ENCODE results near the gene ARHGEF28.

ARHGEF28 gene

GRCh38 chr5:73619606-73620333, 6.2 kb upstream of the ARHGEF28 start:
- DNase-seq (ENCODE audit: low read depth), result no peak

GRCh38 chr5:73620334-73620687, 5.7 kb upstream of the ARHGEF28 start:
- no peak for DNase-seq (ENCODE audit: low read depth)

DNA sequence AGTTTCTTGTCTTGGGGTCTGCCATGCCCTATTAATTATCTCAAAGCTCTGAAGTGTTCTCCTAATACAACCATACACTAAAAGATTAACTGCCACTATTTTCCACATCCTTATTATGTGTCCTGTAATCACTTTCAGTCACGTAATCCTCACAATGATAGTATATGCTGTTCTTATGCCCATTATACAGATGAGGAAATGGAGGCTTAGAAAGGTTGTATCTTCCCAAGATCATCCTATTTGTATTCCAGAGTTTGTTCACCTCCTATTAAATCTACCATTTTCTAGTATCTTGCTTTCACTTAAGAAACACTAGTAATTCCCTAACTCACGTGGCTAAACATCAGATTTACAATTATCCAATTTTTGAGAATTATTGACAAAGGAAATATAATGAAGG, 2.9 kb upstream of the ARHGEF28 start:
- DNase-seq (ENCODE audit: low read depth), result no peak

DNA sequence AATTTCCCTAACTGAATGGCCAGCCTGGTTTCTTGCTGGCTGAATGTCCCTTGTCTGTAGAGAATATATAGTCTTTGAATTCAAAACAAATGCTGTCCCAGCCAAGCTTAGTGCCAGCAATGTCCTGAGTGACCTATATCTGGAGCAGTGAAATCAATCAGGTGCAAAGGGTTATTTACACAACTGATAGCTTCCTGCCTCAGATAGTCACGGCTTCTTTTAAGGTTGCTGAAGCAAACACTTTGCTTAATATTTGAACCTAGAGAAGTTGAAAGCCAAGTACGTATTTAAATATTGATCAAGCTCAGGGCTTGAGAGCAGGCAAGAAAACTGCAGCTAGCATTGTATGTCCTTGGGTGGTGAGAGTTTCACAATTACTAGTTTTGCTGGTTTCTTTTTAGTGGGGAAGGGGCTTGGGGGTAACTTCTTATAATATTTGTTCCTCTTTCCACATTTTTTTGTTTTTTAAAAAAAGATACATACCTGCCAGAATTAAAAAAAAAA, 2.0 kb upstream of the ARHGEF28 start:
- no peak for DNase-seq (ENCODE audit: low read depth)

DNA sequence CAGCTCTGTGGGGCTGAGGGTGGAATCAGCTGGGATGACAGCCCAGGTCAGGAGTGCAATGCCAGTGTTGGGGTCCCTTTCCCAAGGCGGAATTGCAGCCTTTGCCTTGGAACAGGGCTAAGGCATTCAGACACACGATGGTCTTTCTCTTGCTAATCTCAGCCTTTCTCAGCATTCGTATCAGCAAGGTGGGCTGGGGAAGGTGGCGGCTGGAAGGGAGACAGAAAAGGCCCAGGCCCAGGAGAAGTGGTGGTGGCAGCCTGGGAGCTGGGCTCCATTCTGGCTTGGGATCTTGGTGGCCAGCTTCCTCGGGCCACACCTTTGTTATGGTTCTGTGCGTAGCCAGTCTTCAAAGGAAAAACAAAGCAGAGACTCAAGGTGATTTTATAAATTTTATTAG, 1.1 kb upstream of the ARHGEF28 start:
- no peak for DNase-seq (ENCODE audit: low read depth)

DNA sequence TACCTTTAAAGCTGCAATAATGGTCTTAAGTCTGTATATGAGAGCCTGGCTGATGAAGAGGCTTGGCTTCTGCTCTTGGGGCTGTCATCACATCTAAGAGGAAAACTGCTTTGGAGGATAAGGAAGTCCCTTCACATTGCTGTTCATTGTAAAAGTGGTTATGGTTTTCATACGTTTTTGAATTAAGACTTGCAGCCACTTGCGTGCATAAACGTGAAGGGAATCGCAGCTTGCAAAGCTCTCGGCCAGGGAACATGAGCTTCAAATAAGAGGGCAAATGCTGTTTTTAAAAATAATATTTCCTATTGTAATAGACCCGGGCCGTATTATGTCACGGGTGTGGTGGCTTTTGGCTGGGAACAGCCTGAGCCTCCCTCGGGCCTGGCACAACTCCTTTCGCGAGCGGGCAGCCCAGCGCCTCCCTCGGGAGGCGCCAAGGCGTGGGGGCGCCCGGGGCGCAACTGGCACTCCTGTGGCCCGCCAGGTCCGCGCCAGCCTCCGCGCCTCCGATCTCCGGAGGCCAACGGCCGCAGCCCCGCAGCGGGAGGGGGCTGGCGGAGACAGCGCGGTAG, 538 bp upstream of the ARHGEF28 start:
- DNase-seq (ENCODE audit: low read depth), result no peak

DNA sequence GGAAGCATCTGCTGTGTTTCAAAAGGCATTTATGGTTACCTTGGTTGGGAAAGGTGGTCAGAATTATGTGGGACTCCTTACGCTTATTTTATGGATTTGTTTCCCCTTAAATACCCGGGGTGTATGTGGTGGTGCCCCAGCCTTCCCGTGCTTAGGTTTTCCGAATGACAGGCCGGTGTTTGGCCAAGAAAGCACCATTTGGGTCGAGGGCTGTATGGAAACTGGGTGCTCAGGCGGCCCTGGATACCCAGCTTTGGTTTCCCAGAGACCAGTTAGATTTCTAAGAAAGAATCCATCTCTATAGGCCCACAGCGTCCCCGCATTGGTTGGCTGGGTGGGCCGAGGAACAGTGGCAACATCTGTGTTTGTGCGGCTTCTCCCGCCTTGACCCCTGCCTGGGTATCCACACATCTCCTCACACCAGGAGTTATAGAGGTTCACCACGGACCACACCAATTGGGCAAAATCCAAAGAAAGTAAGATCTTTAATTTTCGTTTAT, 868 bp downstream of the ARHGEF28 start:
- DNase-seq (ENCODE audit: low read depth), result no peak

- DNase-seq (ENCODE audit: low read depth), result no peak
These were observed 3.5 kb downstream of the ARHGEF28 start for GRCh38 chr5:73629456-73629855.

GRCh38 chr5:73630765-73631164, 4.8 kb downstream of the ARHGEF28 start:
- no peak for DNase-seq (ENCODE audit: low read depth)

DNA sequence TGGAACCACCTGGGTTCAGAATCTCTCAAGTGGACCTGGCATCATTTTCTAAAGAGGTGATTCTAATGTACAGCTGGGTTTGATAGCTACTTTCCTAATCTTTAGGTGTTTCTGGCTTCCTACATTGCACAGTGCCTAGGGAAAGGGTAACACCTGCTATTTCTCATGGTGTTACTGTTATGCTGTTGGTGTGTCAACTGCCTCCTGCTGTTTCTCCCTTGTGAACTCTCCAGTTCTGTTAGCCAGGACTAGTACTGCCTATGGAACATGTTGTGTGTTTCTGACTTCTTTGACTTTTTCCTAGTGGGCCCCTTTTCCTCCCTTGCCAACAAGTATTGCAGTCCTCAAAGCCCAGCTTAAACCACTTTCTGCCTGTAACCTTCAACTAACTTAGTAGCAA, 5.5 kb downstream of the ARHGEF28 start:
- no peak for DNase-seq (ENCODE audit: low read depth)

- no peak for DNase-seq (ENCODE audit: low read depth)
These were observed 7.1 kb downstream of the ARHGEF28 start for GRCh38 chr5:73633060-73633459.

- no peak for DNase-seq (ENCODE audit: low read depth)
These were observed 10.4 kb downstream of the ARHGEF28 start for GRCh38 chr5:73636408-73636807.

- DNase-seq (ENCODE audit: low read depth), result no peak
These were observed 11.6 kb downstream of the ARHGEF28 start for GRCh38 chr5:73637565-73637964.

GRCh38 chr5:73638344-73639095, 12.5 kb downstream of the ARHGEF28 start:
- DNase-seq (ENCODE audit: low read depth), result no peak

GRCh38 chr5:73640861-73641320, 14.9 kb downstream of the ARHGEF28 start:
- DNase-seq (ENCODE audit: low read depth), result no peak

DNA sequence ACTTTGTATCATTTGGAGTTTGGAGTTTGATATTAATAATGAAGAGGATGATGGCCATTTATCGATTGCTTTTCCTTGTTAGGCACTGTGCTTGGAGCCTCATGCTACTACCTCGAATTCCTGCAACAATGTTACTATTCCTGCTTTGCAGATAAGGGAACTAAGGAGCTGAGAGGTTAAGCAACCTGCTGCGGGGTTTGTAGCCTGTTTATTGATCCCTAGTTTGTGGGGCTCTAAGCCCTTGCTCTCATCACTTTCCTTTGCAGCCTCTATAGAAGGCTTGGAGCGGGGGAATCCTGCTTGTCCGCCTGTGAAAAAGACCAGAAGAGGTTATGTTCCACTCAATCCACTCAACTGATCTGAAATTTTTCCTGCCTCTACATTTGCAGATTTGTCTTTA, 15.8 kb downstream of the ARHGEF28 start:
- no peak for DNase-seq (ENCODE audit: low read depth)

DNA sequence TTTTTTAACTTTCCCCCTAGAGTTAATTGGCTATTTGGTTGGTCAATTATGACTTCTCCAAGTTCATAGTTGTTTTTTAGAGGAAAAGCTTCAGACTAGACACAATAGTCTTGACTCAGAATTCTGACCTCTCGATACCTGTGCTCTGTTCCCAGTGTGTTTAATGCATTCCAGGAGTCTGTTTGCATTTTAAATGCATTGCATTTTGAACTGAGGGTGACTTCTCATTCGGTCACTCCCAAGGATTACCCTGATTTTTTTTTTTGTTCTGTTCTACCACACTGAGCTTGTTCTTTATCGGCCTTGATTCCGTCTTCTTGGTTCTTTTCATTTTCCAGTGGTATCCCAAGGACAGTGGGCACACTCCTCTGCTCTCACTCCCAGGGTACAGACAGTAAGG, 16.3 kb downstream of the ARHGEF28 start:
- no peak for DNase-seq (ENCODE audit: low read depth)

GRCh38 chr5:73644385-73644963, 18.5 kb downstream of the ARHGEF28 start:
- no peak for DNase-seq (ENCODE audit: low read depth)

DNA sequence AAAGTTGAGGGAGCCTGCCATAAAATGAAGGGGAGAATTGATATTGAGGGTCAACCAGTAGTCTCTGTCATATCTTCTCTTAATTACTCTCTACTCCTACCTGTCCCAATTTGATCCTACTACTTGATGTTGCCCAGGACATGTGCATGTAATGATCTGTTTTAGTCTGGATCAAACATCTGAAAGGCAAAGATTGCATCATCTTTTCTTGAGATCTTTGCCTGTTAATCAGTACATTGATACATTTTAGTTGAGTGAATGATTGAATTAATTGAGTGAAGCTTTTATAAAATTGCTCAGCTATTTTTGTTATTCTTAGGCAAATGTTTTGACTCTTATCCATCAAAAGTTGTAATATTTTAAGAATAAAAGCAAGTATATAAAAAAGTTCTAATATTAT, 21.7 kb downstream of the ARHGEF28 start:
- DNase-seq (ENCODE audit: low read depth), result no peak

DNA sequence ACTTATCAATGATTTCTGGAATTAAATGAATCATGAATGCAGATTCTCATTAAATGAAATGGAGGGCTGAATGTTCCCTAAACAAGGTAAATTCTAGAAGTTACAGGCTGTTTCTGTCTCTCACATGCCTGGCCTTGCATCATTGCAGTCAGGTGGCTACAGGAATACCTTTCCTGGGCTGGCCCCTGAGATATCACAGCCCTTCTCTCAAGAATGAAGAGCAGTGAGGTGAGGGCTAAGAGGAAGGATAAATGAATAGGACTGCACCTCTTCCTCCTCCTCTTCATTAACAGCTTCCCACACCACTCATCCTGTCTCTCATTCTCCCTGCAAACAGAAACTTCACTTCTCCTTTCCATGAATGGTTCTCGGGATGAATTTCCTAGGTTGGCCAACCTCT, 22.5 kb downstream of the ARHGEF28 start:
- no peak for DNase-seq (ENCODE audit: low read depth)

GRCh38 chr5:73649926-73650325, 23.9 kb downstream of the ARHGEF28 start:
- no peak for DNase-seq (ENCODE audit: low read depth)

DNA sequence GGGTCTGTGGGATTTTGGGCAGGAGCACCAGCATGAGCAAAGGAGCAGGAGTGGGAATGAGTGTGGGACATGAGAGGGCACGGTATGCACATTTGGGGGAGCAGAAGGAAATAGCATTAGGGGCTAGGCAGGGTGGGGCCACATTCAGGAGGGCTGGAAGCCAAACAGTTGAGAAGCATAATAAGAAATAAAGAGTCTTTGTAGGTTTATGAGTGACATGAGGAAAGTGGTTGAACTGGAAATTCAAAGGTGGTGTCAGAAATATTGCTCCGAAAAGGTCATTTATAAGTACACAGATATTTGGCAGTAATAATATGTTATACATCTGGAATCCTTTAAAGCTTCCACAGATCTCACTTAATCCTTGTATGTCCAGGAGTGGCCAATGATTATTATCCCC, 26.4 kb downstream of the ARHGEF28 start:
- no peak for DNase-seq (ENCODE audit: low read depth)
